GM19023 (cell line): Measurements from ENCODE around the gene LY6G6C.

Experiments
- ATAC-seq: cut with Tn5 transposase; IDR thresholded peaks from one replicate; pipeline ENCODE4 v1.9.1; 2021; ENCODE audit warnings: mild to moderate bottlenecking, moderate library complexity; ENCODE audit not compliant: unreplicated experiment

LY6G6C gene

GRCh38 chr6:31727717-31728671 lies 6.4 kb upstream of the LY6G6C start:
- no peak for ATAC-seq

GRCh38 chr6:31727034-31727716 lies 5.6 kb upstream of the LY6G6C start:
- no peak for ATAC-seq

GRCh38 chr6:31725502-31726350 lies 4.2 kb upstream of the LY6G6C start:
- no peak for ATAC-seq

GRCh38 chr6:31723980-31724691 lies 2.6 kb upstream of the LY6G6C start:
- ATAC-seq: no peak

- ATAC-seq: no peak
Observed at GRCh38 chr6:31723245-31723979, 1.9 kb upstream of the LY6G6C start, which contains the start of gene MPIG6B. MPIG6B (plus strand) TSS chr6:31723373; CDS start chr6:31723384, 11 bp downstream.

GRCh38 chr6:31722173-31722572 lies 627 bp upstream of the LY6G6C start:
- no peak for ATAC-seq

GRCh38 chr6:31720196-31720770 lies 1.3 kb downstream of the LY6G6C start:
- no peak for ATAC-seq

GRCh38 chr6:31719001-31719400 lies 2.5 kb downstream of the LY6G6C start:
- no peak for ATAC-seq

- ATAC-seq: no peak
Observed at GRCh38 chr6:31718265-31718664, 3.3 kb downstream of the LY6G6C start.

- no peak for ATAC-seq
Observed at GRCh38 chr6:31717499-31718222, 3.9 kb downstream of the LY6G6C start.

GRCh38 chr6:31715022-31715958 lies 6.3 kb downstream of the LY6G6C start, which contains the start of gene LY6G6D:
LY6G6D (plus strand) TSS chr6:31715348; CDS start chr6:31715356, 8 bp downstream.
- ATAC-seq: no peak

GRCh38 chr6:31713991-31714684 lies 7.4 kb downstream of the LY6G6C start:
- ATAC-seq: no peak

- no peak for ATAC-seq
Observed at GRCh38 chr6:31713465-31713864, 8.1 kb downstream of the LY6G6C start.

- no peak for ATAC-seq
Observed at GRCh38 chr6:31712296-31712695, 9.2 kb downstream of the LY6G6C start.

GRCh38 chr6:31711233-31711632 lies 10.3 kb downstream of the LY6G6C start:
- ATAC-seq: no peak

- no peak for ATAC-seq
Observed at GRCh38 chr6:31710523-31711219, 10.9 kb downstream of the LY6G6C start.
